Caki2 (cell line): ENCODE results near the gene SLC13A3. TPM values are rescaled to one million over a fixed set of nuclear protein-coding genes. Genes with fewer than 3 reads are reported as not detected.

Experiments used
- DNase-seq: peaks from one replicate; pipeline ENCODE4 v3.0.0-alpha.2; 2015; ENCODE audit warnings: low read depth
- in situ Hi-C: cut with HindIII; loops from 2 replicates; pipeline ENCODE4 v1.10.0; 2016; ENCODE audit warnings: low sequenced_read_pairs, low pct_unique_long_range_greater_than_20kb, mixed read lengths
- total RNA-seq: library from RNA; depleted of rRNA; stranded (reverse); fragments of >200 nt; shearing (Covaris generic); gene quantifications from 2 replicates; pipeline ENCODE4 v1.2.3, GENCODE V29; 2014; ENCODE audit warnings: low replicate concordance

The SLC13A3 gene
- total RNA-seq, 1 experiment from 2014 or later: 0.84 TPM

GRCh38 chr20:46573788-46574584 lies 77.3 kb downstream of the SLC13A3 start:
- in situ Hi-C loops: no loop called here
- DNase-seq: no peak

DNA sequence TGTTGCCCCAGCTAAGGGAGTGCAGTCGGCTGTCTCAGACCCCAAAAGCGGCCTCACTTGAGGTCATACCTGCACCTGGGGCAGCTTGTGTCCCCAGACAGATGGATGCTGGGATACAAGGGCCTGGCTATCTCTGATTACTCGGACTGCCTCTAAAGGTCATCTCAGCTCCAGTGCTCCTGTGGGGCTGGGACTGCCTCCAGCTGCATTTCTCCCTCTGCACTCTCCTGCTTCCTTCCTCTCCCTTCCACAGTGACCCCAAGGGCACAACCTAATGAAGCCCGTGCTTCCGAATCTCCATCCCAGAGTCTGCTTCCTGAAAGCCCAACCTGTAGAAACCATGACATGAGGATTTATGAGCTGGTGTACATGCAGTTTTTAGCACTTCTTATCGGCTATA lies 78.0 kb downstream of the SLC13A3 start:
- DNase-seq: no peak
- in situ Hi-C loops: no loop called here

DNA sequence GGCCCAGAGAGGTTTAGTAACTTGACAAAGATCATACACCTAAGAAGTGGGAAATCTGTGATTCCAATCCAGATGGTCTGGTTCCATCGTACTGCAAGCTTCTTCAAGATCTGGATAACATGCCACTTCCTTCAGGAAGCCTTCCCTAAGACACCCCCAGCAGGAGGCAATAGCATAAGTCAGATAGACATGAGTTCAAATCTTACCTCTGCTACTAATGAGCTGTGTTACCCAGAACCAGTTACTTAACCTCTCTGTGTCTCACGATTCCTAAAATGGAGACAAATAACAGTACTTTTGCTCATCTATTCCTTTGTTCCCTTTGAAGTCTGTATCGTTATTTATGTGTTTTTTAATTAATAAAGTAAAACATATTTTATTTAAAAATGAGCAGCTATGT lies 78.5 kb downstream of the SLC13A3 start:
- in situ Hi-C loops: no loop called here
- no peak for DNase-seq

DNA sequence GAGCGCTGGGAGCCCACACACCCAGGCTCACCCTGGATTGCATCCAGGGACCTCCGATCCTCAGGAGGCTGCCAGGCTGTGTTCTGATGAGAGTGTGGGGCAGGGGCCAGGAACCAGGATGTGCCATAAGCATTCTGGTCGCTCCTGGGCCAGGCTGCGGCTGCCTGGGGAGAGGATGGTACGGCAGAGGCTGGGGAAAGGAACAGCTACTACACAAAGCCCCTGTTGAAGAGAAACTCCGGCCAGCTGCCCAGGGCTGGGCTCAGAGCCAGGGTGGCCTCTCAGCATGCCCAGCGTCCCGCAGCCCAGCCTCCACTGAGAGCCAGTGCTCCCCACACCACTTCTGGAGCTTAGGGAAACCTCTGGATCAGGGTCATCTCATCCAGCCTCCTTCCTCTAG lies 79.1 kb downstream of the SLC13A3 start:
- DNase-seq: no peak
- in situ Hi-C loops: no loop called here

DNA sequence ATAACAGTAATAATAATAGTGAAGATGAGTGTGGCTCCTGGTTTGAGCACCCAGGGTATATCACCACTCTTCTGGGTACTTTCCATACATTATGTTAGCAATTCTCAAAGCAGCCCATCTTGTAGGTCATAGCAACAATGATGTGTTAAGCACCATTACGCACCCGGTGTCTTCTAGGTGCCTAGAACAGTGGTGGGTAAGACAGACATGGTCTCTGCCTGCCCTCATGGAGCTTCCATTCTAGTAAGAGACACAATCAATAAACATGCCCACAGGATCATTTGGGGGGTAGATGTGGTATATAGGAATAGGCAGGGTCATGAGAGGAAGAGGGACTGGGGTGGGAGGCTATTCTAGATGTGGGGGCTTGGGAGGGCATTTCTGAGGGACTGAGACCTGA lies 79.8 kb downstream of the SLC13A3 start:
- in situ Hi-C loops: no loop called here
- no peak for DNase-seq

DNA sequence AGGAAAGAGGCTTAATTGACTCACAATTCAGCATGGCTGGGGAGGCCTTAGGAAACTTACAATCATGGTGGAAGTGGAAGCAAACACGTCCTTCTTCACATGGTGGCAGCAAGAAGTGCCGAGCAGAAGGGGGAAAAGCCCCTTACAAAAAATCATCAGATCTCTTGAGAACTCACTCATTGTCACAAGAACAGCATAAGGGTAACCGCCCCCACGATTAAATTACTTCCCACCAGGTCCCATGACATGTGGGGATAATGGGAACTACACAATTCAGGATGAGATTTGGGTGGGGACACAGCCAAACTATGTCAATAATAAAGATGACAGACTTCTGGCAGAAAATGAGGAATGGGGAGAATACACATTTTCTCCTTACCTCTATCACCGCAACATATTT lies 80.3 kb downstream of the SLC13A3 start:
- in situ Hi-C loops: no loop called here
- no peak for DNase-seq

DNA sequence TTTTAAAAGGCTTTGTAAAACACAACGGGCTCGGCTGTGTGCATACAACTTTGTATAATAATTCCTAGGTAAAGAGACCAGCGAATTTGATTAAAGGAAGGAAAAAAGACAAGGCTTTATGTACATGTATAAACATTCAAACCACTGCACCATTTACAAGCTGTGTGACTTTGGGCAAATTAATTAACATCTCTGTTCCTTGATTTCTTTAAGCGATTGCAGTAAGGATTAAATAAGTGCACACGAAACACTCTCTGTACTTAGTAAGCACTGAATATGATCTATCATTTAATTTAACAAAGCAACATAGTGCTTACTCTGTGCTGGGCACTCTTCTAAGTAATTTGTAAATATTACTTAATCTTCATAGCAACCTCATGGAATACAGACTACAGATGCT lies 81.3 kb downstream of the SLC13A3 start:
- DNase-seq: no peak
- in situ Hi-C loops: no loop called here

DNA sequence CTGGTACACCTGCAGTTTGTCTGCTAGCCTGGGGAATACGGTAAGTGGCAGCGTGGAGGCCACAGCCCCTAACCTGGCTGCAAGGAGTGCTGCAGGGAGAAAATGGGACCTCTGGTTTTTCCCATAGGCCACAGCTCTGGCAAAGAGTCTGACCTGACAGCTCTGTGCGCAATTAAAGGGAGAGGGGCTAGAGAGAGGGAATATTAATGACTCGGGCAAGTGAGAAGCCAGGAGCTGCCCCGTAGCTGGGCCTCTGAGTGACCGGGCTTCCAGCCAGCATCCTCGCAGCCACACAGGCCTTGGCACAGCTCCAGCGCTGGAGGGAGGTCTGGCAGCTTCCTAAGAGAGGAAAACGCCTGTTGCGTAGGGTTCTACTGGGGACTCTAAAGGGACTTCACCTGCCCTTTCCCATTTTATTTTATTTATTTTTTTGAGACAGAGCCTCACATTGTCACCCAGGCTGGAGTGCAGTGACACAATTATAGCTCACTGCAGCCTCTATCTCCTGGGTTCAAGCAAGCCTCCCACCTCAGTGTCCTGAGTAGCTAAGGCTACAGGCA lies 82.6 kb downstream of the SLC13A3 start:
- no peak for DNase-seq
- in situ Hi-C loops: no loop called here

DNA sequence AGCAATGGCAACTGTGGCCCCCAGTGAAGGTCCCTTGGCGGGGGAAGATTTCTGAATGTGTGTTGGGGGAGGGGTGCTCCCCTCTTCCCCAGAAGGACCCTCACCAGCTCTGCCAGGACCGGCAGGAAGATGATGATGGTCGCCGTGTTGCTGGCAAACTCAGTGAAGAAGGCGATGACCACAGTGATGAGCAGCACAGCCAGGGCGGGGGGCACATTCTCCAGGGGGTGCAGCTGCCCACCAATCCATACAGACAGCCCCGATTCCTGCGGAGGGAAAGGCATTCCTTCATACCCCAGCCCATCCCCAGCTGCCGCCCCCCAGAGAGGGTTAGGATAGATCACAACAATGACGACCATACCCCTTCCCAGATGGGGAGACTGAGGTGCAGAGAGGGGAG lies 85.1 kb downstream of the SLC13A3 start:
- in situ Hi-C loops: no loop called here

DNA sequence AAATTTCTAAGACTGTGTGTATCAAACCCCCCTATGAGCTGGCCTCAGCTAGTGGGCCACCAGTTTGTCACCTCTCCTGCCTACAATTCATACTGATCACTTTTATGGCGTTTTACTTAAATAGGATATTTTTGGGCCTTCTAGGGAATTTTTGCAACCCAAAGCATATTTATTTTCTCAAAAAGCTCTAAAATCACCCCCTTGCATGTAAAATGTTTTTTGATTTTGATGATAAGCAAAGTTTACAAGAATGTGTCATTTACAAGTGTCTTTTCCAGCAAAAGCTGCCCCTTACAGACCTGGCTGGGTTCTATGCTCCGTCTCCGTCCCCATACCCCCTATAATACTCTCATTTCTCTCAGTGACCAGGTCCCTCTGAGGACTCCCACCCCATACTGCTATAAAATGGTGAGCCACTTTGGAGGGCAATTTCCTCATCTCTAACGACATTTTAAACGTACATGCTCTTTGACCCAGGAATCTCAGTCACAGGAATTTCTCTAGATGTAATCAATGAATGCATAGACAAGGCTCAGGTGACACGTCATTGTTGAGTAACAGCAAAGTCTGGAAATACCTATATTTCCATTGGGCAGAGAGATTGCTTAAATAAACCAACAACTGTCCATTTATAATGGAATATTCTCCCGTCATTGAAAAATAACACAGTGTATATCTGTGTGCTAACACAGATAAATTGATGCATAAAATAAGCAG lies 86.9 kb downstream of the SLC13A3 start:
- in situ Hi-C loops: no loop called here
- DNase-seq: no peak

More for the DNA sequence above, 85.1 kb downstream of the SLC13A3 start:
- DNase-seq: no peak

DNA sequence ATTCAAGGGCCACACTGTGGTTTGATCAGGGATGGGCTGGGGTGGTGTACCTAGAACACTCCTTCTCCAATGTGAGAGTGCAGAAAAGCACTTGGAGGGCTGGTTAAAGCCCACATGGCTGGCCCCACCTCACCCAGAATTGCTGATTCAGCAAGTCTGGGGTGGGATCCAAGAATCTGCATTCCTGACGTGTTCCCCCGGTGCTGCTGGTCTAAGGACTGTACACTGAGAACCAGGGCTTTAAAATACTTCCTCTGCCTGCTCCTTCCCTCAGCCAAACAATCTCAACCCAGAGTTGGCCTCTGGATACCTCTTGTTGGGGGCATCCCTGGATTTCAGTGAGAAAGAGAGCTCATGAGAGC lies 87.4 kb downstream of the SLC13A3 start:
- in situ Hi-C loops: no loop called here
- no peak for DNase-seq

- no peak for DNase-seq
- in situ Hi-C loops: no loop called here
These were observed 87.9 kb downstream of the SLC13A3 start for GRCh38 chr20:46563170-46563859.

DNA sequence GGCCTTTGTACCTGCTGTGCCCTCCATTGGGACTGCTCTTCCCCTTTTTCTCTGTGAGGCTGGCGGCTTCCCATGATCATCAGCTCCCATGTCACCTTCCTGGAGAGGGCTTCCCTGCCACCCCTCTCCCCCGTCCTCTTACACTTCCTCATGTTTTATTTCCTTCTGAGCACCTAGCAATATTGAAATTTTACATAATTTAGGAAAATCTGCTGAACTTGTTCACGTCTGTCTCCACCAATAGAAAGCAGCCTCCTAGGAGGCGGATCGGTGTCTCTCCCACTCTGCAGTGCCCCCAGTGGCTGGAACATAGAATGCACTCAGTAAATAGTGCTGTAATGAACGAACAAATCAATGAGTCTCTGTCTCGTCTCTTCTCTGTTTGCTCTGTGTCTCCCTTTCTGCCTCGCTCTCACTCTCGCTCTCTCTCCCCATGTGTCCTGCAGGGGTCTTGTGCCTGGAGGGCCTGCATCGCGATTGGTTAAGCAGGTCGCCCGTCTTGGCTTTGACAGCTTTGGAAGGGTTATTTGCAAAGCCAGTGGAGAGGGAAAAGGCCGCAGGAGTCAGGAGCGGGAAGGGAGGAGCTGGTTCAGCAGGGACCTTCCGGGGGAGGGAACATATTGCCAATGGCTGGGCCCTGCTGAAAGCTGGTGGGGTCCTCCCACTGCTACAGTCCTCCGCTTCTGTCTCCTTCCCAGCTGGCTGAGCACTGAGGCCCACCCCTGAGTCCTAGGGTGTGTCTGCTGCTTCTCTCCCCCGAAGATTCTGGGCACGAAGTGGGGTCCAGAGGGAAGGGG lies 88.7 kb downstream of the SLC13A3 start:
- in situ Hi-C loops: no loop called here
- peak; percentile 77 for DNase-seq

DNA sequence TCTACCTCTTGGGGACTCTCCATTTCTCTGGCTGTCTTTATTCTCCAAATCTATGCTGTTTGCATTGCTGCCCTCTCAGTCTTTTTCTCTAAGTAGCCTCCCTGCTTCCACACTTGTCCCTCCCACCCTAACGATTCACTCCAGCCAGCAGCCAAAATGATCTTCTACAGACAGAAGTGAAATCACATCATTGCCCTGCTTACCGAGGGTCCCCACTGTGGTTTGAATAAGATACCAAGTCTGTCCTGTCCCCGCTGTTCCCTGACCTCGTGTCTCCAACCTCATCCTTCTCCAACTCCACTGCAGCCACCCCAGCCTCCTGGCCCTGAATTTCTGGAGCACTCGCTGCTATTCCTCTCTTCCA lies 89.3 kb downstream of the SLC13A3 start:
- in situ Hi-C loops: no loop called here

DNA sequence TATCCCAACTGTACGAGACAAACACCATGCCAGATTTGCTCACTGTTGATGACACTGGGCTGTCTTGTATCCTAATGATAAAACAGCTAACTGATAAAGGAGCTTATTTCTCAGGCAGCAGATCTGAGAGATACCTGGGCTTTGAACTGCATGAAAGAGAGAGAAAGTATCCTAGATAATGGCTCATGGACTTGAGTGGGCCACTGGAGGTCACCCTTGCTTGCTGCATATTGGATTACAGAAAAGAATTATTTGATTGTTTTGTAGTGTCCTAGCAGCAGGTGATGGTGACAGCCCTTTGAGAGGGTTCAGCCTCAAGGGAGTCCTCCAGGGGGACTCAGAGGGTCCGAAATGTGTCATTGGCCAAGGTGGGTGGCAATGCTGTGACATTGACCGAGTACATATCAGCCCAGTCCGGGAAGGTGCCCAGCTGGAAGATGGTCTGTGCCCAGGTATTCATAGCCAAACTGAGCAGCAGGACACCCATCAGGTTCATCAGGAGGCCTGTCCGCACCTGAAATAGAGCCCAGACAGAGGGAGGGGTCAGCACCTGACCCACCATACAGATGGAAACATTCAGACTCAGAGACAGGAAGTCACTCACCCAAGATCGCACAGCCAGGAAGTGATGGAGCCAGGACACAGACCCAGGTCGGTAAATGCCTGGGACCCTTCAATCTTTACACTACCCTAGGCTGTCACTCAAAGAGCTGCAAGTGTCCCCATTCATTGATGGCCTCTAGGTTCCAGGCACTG lies 91.4 kb downstream of the SLC13A3 start:
- no peak for DNase-seq
- in situ Hi-C loops: no loop called here

More for the DNA sequence above, 89.3 kb downstream of the SLC13A3 start:
- peak; percentile 11 for DNase-seq

GRCh38 chr20:46559001-46559400 lies 92.3 kb downstream of the SLC13A3 start:
- in situ Hi-C loops: no loop called here
- DNase-seq: no peak

DNA sequence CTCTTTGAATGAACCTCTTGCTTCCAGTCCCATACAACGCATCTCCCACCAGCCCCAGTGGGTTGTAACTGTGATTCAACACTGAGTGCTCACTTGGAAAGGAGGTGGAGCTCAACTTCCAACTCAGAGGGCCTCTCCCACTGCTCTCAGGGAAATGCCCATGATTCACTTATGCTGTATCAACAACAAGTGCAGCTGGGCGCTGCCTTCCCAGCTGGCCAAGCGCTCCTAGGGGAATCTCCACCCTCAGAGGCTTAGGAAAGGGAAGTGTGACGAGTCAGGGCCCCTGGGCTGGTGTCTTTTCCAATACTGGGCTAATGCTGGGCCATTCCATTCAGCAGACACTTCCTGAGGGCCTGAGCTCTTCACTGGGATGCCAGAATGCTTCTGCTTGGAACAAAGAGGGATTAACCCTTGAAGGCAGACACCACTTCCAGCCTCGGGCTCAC lies 92.7 kb downstream of the SLC13A3 start:
- in situ Hi-C loops: no loop called here
- peak; percentile 87 for DNase-seq
